K562 (cell line): ENCODE data around the gene GAGE2A. TPM values are rescaled to one million over a fixed set of nuclear protein-coding genes. Genes with fewer than 3 reads are reported as not detected.
"Not testable (repeated sequence)": the region's sequence is repeated elsewhere in the genome, so short reads cannot be mapped to it uniquely, and the experiment has no call there.

Experiments used
- ATAC-seq: fragments of 200-7000 bp; cut with Tn5 transposase; 3 replicates; pipeline ENCODE4 v1.9.1; 2020; ENCODE audit warnings: moderate library complexity
- BruUV-seq: library from RNA; stranded (reverse); fragments of 400-500 nt; replicated peaks from 2 replicates; lab custom pipeline; 2021; lab: Mats Ljungman, UMichigan
- CTCF ChIA-PET: fragments of 300-600 bp; formaldehyde crosslinking; extraction: SDS; loops from one replicate; lab custom pipeline; 2021; ENCODE audit warnings: low intra/inter-chr PET ratio; lab: Yijun Ruan, JAX
- POLR2A ChIA-PET: fragments of 300-600, 350-650 bp; sonication (Branson Sonifier 250); formaldehyde crosslinking; extraction: SDS; loops from one replicate; lab custom pipeline; 2021; ENCODE audit warnings: antibody characterized with exemption, inconsistent platforms; lab: Yijun Ruan, JAX
- DNase-seq, 4 experiments: peaks; one replicate each; pipeline versions ENCODE4 v3.0.0 to v3.0.0-alpha.2; 2011 to 2018; ENCODE audit warnings: low spot score in 3 of 4, mixed read lengths in 3 of 4; ENCODE audit errors: extremely low read depth in 1 of 4
- FAIRE-seq: peaks from 2 replicates; lab custom pipeline; 2011; peaks lifted over from hg19 to GRCh38; lab: Jason Lieb, UNC
- H2AFZ ChIP-seq: 2 replicates; pipeline ENCODE4 v1.6.0; 2011; ENCODE audit warnings: low read depth, low read length, control low read depth, inconsistent platforms
- H3K27ac ChIP-seq: fragments of 200-600 bp; 3 replicates; pipeline ENCODE4 v1.8.0; 2011; ENCODE audit warnings: low read depth, mild to moderate bottlenecking, control low read depth, inconsistent platforms, low read length, moderate library complexity, mixed read lengths; ENCODE audit errors: extremely low read depth
- H3K27me3 ChIP-seq, 2 experiments: fragments of 300-600 bp in 1 of 2; 2 replicates in 1 of 2; 3 replicates in 1 of 2; pipeline versions ENCODE4 v1.6.0 to v1.8.0; 2011; ENCODE audit warnings: inconsistent platforms in 2 of 2, low read length in 2 of 2, mild to moderate bottlenecking in 1 of 2, mixed read lengths in 1 of 2, moderate library complexity in 1 of 2; ENCODE audit not compliant: control insufficient read depth in 2 of 2, insufficient read depth in 2 of 2
- H3K36me3 ChIP-seq: fragments of 300-600 bp; 3 replicates; pipeline ENCODE4 v1.8.0; 2011; ENCODE audit warnings: mild to moderate bottlenecking, low read length, inconsistent platforms; ENCODE audit not compliant: control insufficient read depth, insufficient read depth
- H3K4me1 ChIP-seq, 2 experiments: fragments of 200-600 bp in 1 of 2; replicated peaks in 1 of 2; 2 replicates in 1 of 2; 3 replicates in 1 of 2; pipeline versions ENCODE4 v1.5.1 to v1.8.0; 2011; ENCODE audit warnings: inconsistent platforms in 2 of 2, low read length in 2 of 2, mild to moderate bottlenecking in 1 of 2, mixed read lengths in 1 of 2, moderate library complexity in 1 of 2; ENCODE audit not compliant: control insufficient read depth in 2 of 2, insufficient read depth in 2 of 2
- H3K4me2 ChIP-seq: 2 replicates; pipeline ENCODE4 v1.6.1; 2011; ENCODE audit warnings: low read length, control low read depth, inconsistent platforms, mixed read lengths; ENCODE audit not compliant: insufficient read depth
- H3K4me3 ChIP-seq: fragments of 200-600 bp; sonication (generic), shearing (Covaris generic); 2 replicates; pipeline ENCODE4 v1.5.1; 2016; ENCODE audit warnings: control low read depth, inconsistent platforms
- H3K79me2 ChIP-seq: fragments of 200-600 bp; 3 replicates; pipeline ENCODE4 v1.8.0; 2011; ENCODE audit warnings: low read length, inconsistent platforms; ENCODE audit not compliant: control insufficient read depth, insufficient read depth
- H3K9ac ChIP-seq, 2 experiments: 2 replicates each; pipeline versions ENCODE4 v1.6.0 to v1.6.1; 2011; ENCODE audit warnings: low read depth in 2 of 2, low read length in 2 of 2, control low read depth in 1 of 2, inconsistent platforms in 1 of 2, mild to moderate bottlenecking in 1 of 2, mixed read lengths in 1 of 2; ENCODE audit not compliant: insufficient read depth in 1 of 2
- H3K9me1 ChIP-seq: one replicate; pipeline ENCODE4 v1.6.0; 2011; ENCODE audit warnings: inconsistent platforms, mild to moderate bottlenecking, low read length, moderate library complexity; ENCODE audit not compliant: control insufficient read depth, insufficient read depth
- H3K9me3 ChIP-seq: replicated peaks from 2 replicates; pipeline ENCODE4 v1.5.1; 2011; ENCODE audit warnings: low read depth, low read length, inconsistent platforms; ENCODE audit not compliant: control insufficient read depth, insufficient read depth
- H4K20me1 ChIP-seq: replicated peaks from 2 replicates; pipeline ENCODE4 v1.6.1; 2011; ENCODE audit warnings: low read length, inconsistent platforms, mixed read lengths; ENCODE audit not compliant: control insufficient read depth, insufficient read depth
- MGA ChIP-seq: fragments of 450-650 bp; IDR thresholded peaks from 2 replicates; pipeline ENCODE4 v1.6.1; 2016; ENCODE audit warnings: mild to moderate bottlenecking, moderate library complexity
- WGBS: fragments of 100-300 bp; shearing (Covaris generic); methylation state at CpG from one replicate; pipeline ENCODE4 v1.1.6; 2016; ENCODE audit warnings: low coverage, mixed read lengths; ENCODE audit not compliant: insufficient coverage; ENCODE audit errors: missing lambda C conversion rate; 5-methylcytosine and 5-hydroxymethylcytosine counted together
- in situ Hi-C: fragments of 300-500 bp; cut with MboI; formaldehyde crosslinking; loops from 4 replicates; pipeline ENCODE4 v1.15.0; 2018; ENCODE audit warnings: inconsistent platforms, mixed read lengths
- intact Hi-C: fragments of 100-400 bp; cut with micrococcal nuclease; formaldehyde crosslinking; loops from 2 replicates; pipeline ENCODE4 v1.14.2; 2022
- polyA plus RNA-seq, 8 experiments: library from polyadenylated mRNA; depleted of rRNA in 4 of 8; stranded (reverse) in 5 of 8; unstranded in 3 of 8; fragments of >200 nt; fragmentation: Nextera tagmentation in 2 of 8; fragmentation: Illumina TruSeq in 1 of 8; extraction: Ambion mirVana in 2 of 8; extraction: Trizol in 1 of 8; gene quantifications; 2 replicates each; pipeline versions ENCODE4 v1.2.1 to v1.2.3, GENCODE V29; 2011 to 2014; ENCODE audit warnings: inconsistent platforms in 1 of 8, missing spikeins in 1 of 8
- total RNA-seq, 7 experiments: library from RNA; depleted of rRNA in 6 of 7; stranded (reverse); fragments of >200 nt in 6 of 7; fragmentation: Illumina TruSeq in 2 of 7; extraction: Trizol in 2 of 7; gene quantifications; 2 replicates each; pipeline versions ENCODE4 v1.2.1 to v1.2.3, GENCODE V29; 2011 to 2021; ENCODE audit warnings: low replicate concordance in 1 of 7

Gene GAGE2A
- total and polyA plus RNA-seq, 9 of the 15 experiments (the other 6 are each of a cell fraction or from before 2014, with no cell fraction given): 2.7 to 583 (median 84.6) TPM

- peak; percentile 51; the same call in 1 of the 2 replicates for TF ChIP-seq MGA
These were observed 628 bp downstream of the GAGE2A start (continued) for GRCh38 chrX:49589769-49590478.

- H3K36me3 ChIP-seq, H3K4me1 ChIP-seq, H3K27ac ChIP-seq, in situ Hi-C loops, intact Hi-C loops, H4K20me1 ChIP-seq, ATAC-seq, H3K27me3 ChIP-seq, BruUV-seq, POLR2A ChIA-PET, H3K4me3 ChIP-seq, CTCF ChIA-PET, H3K9me3 ChIP-seq, H3K9ac ChIP-seq, FAIRE-seq, H2AFZ ChIP-seq, DNase-seq, H3K9me1 ChIP-seq, H3K79me2 ChIP-seq, H3K4me2 ChIP-seq: not testable (repeated sequence)
- WGBS: 55% methylated on average over 10 of the region's 17 CpGs
These were observed 1.2 kb downstream of the GAGE2A start for GRCh38 chrX:49590488-49590887.

GRCh38 chrX:49598720-49599119 is 9.4 kb downstream of the GAGE2A start, which contains the start of gene GAGE1:
Gene GAGE1 (plus strand): TSS chrX:49599020. CDS start chrX:49600175, 1,155 bp downstream.
- H3K36me3 ChIP-seq, H3K9me1 ChIP-seq, H3K27ac ChIP-seq, H3K79me2 ChIP-seq, FAIRE-seq, H3K27me3 ChIP-seq, H2AFZ ChIP-seq, intact Hi-C loops, CTCF ChIA-PET, H3K9me3 ChIP-seq, H3K4me1 ChIP-seq, ATAC-seq, BruUV-seq, H3K4me3 ChIP-seq, DNase-seq, H3K4me2 ChIP-seq, H3K9ac ChIP-seq, H4K20me1 ChIP-seq, POLR2A ChIA-PET, in situ Hi-C loops: not testable (repeated sequence)
- WGBS: no CpG with 5 or more reads among the region's 16 CpGs
